ENCODE results near the gene TMX4.

- TF ChIP-seq CTCF (conservative IDR thresholded peaks at IDR 0.05; ENCODE audit: low read length) (no peak), EZH2phosphoT487 (IDR thresholded peaks at IDR 0.05; ENCODE audit: borderline replicate concordance) (no peak)
Observed at GRCh38 chr20:8036771-8037170, 17.2 kb upstream of the TMX4 start.

Measured in Loucy (cell line).